GM12891 (cell line): ENCODE measurements around the gene CNOT4.

Source experiments
- PAX5 ChIP-seq: IDR thresholded peaks from 2 replicates; pipeline ENCODE4 v1.6.1; 2011; ENCODE audit warnings: low read length, moderate library complexity, mild to moderate bottlenecking; ENCODE audit not compliant: insufficient read depth, severe bottlenecking
- POLR2A ChIP-seq: IDR thresholded peaks from 2 replicates; pipeline ENCODE4 v1.6.1; 2011; ENCODE audit warnings: low read depth, low read length, control low read depth
- POLR2AphosphoS5 ChIP-seq: IDR thresholded peaks from 2 replicates; pipeline ENCODE4 v1.6.1; 2011; ENCODE audit warnings: low read depth, low read length, control low read depth
- POU2F2 ChIP-seq: IDR thresholded peaks from 2 replicates; pipeline ENCODE4 v1.6.1; 2011; ENCODE audit warnings: low read depth, mild to moderate bottlenecking, control low read depth, low read length, moderate library complexity
- SPI1 ChIP-seq: IDR thresholded peaks from 2 replicates; pipeline ENCODE4 v1.6.1; 2011; ENCODE audit warnings: low read depth, low read length, control low read depth
- TAF1 ChIP-seq: IDR thresholded peaks from 2 replicates; pipeline ENCODE4 v1.6.1; 2011; ENCODE audit warnings: low read depth, low read length, control low read depth

GRCh38 chr7:135416431-135416830 is 93.5 kb downstream of the CNOT4 start:
- TF ChIP-seq POLR2A = no peak
- no peak for TF ChIP-seq POLR2AphosphoS5
- no peak for TF ChIP-seq TAF1
- TF ChIP-seq PAX5 = no peak
- no peak for TF ChIP-seq SPI1
- TF ChIP-seq POU2F2 = no peak
